BLaER1 (cell line): ENCODE data around the gene FLVCR1.
A peak's percentile ranks its signal among the peaks of the same experiment; 100 is the strongest.
"Not testable (repeated sequence)": the region's sequence is repeated elsewhere in the genome, so short reads cannot be mapped to it uniquely, and the experiment has no call there.

Experiments used
- H3K27ac ChIP-seq: shearing (Covaris generic); formaldehyde crosslinking; 2 replicates; pipeline ENCODE4 v1.8.1; 2022
- H3K27me3 ChIP-seq: shearing (Covaris generic); formaldehyde crosslinking; 2 replicates; pipeline ENCODE4 v1.8.1; 2022
- H3K36me3 ChIP-seq: shearing (Covaris generic); formaldehyde crosslinking; 2 replicates; pipeline ENCODE4 v1.8.1; 2022
- H3K4me1 ChIP-seq: shearing (Covaris generic); formaldehyde crosslinking; 2 replicates; pipeline ENCODE4 v1.8.1; 2022
- H3K4me2 ChIP-seq: shearing (Covaris generic); formaldehyde crosslinking; 2 replicates; pipeline ENCODE4 v1.8.1; 2022
- H3K4me3 ChIP-seq: shearing (Covaris generic); formaldehyde crosslinking; 2 replicates; pipeline ENCODE4 v1.8.1; 2022
- H3K9ac ChIP-seq: shearing (Covaris generic); formaldehyde crosslinking; 2 replicates; pipeline ENCODE4 v1.8.1; 2022
- H3K9me3 ChIP-seq: shearing (Covaris generic); formaldehyde crosslinking; 2 replicates; pipeline ENCODE4 v1.8.1; 2022
- H4K20me1 ChIP-seq: shearing (Covaris generic); formaldehyde crosslinking; 2 replicates; pipeline ENCODE4 v1.8.1; 2022
- Cebpa-rat ChIP-seq: shearing (Covaris generic); IDR thresholded peaks from 2 replicates; pipeline ENCODE4 v1.8.1; 2022

The FLVCR1 gene

DNA sequence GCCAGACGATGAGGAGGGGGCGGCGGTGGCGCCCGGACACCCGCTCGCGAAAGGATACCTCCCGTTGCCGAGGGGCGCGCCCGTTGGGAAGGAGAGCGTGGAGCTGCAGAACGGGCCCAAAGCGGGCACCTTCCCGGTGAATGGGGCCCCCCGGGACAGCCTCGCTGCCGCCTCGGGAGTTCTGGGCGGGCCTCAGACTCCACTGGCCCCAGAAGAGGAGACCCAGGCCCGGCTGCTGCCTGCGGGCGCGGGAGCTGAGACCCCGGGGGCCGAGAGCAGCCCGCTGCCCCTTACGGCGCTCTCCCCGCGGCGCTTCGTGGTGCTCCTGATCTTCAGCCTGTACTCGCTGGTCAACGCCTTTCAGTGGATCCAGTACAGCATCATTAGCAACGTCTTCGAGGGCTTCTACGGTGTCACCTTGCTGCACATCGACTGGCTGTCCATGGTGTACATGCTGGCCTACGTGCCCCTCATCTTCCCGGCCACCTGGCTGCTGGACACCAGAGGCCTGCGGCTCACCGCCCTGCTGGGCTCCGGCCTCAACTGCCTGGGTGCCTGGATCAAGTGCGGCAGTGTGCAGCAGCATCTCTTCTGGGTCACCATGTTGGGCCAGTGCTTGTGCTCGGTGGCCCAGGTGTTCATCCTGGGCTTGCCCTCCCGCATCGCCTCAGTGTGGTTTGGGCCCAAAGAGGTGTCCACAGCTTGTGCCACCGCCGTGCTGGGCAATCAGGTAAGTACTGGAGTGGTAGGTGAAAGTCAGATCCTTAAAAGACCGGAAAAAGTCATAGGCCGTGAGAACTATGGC, 588 bp downstream of the FLVCR1 start:
- peak overlapping the region; percentile 86 for H3K27ac ChIP-seq
- H3K36me3 ChIP-seq = peaks cover 22% of the 10 kb centered on the region
- TF ChIP-seq Cebpa-rat = no peak
- peaks cover 32% of the 10 kb centered on the region for H4K20me1 ChIP-seq
- H3K4me3 ChIP-seq = peak overlapping the region; percentile 90
- H3K4me1 ChIP-seq = peaks cover 40% of the 10 kb centered on the region
- H3K4me2 ChIP-seq = peak overlapping the region; percentile 96
- H3K9me3 ChIP-seq = peaks cover 12% of the 10 kb centered on the region; the same call in 1 of the 2 replicates
- H3K27me3 ChIP-seq = no peaks in the 10 kb centered on the region
- peak overlapping the region; percentile 91 for H3K9ac ChIP-seq

GRCh38 chr1:212860713-212861581, 2.9 kb downstream of the FLVCR1 start:
- H3K4me3 ChIP-seq = peak overlapping the region; percentile 90; the same call in 1 of the 2 replicates
- peak overlapping the region; percentile 96 for H3K4me2 ChIP-seq
- no peak overlapping the region for H3K9ac ChIP-seq
- H3K4me1 ChIP-seq = peaks cover 40% of the 10 kb centered on the region
- peaks cover 36% of the 10 kb centered on the region for H3K36me3 ChIP-seq
- H3K27me3 ChIP-seq = no peaks in the 10 kb centered on the region
- peaks cover 38% of the 10 kb centered on the region for H4K20me1 ChIP-seq
- TF ChIP-seq Cebpa-rat = no peak
- no peak overlapping the region for H3K27ac ChIP-seq
- peaks cover 12% of the 10 kb centered on the region; the same call in 1 of the 2 replicates for H3K9me3 ChIP-seq

DNA sequence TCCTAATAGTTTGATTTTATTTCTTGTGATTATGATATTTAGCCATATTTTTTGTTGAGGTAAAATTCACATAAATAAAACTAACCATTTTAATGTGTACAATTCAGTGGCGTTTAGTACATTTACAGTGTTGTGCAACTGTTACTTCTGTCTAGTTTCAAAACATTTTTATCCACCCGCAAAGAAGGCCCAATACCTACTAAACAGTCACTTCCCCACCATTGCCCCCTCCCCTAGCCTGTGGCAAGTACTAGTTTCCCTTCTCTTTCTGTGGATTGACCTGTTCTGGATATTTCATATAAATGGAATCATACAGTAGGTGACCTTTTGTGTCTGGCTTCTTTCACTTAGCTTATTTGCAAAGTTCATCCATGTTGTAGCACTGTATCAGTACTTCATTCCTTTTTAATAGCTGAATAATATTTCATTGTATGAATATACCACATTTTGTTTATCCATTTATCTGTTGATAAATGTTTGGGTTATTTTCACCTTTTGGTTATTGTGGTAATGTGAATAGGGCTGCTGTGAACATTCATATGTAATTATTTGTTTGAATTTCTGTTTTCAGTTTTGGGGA, 4.1 kb downstream of the FLVCR1 start:
- no peak overlapping the region for H3K4me3 ChIP-seq
- no peaks in the 10 kb centered on the region for H3K27me3 ChIP-seq
- no peak overlapping the region for H3K9ac ChIP-seq
- H3K36me3 ChIP-seq = peaks cover 36% of the 10 kb centered on the region
- no peak overlapping the region for H3K27ac ChIP-seq
- H4K20me1 ChIP-seq = peaks cover 38% of the 10 kb centered on the region
- TF ChIP-seq Cebpa-rat = no peak
- H3K4me2 ChIP-seq = 0 out of 2 replicates have a peak overlapping the region, but pooled peaks have one; percentile 96
- peaks cover 30% of the 10 kb centered on the region for H3K4me1 ChIP-seq
- peaks cover 12% of the 10 kb centered on the region; the same call in 1 of the 2 replicates for H3K9me3 ChIP-seq

GRCh38 chr1:212863345-212863744, 5.3 kb downstream of the FLVCR1 start:
- peaks cover 38% of the 10 kb centered on the region for H4K20me1 ChIP-seq
- not testable (repeated sequence) for H3K4me3 ChIP-seq, H3K4me2 ChIP-seq, H3K27me3 ChIP-seq, H3K9ac ChIP-seq, H3K27ac ChIP-seq
- H3K4me1 ChIP-seq = peaks cover 28% of the 10 kb centered on the region
- H3K9me3 ChIP-seq = peaks cover 12% of the 10 kb centered on the region; the same call in 1 of the 2 replicates
- peaks cover 41% of the 10 kb centered on the region for H3K36me3 ChIP-seq

- no peak overlapping the region for H3K4me3 ChIP-seq
Measured at GRCh38 chr1:212864201-212864600, 6.1 kb downstream of the FLVCR1 start.

DNA sequence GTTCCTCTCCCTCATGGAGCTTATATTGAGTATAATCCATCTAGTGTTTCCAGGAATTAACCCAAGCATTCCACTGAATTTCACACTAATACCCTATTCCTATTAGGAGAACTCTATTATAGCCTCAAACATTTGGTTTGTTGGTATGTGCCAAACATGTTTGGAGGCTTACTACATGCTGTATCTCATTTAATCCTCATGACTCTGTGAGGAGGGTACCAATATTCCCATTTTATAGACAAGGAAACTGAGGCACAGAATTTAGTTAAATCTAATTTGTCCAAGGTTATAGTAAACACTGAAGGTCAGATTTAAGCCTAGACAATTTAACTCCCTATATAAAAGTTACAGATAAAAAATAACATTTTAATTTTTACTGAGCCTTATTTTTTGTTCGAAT, 9.1 kb downstream of the FLVCR1 start:
- Histone ChIP-seq H3K36me3 (peaks cover 48% of the 10 kb centered on the region), H3K9me3 (no peaks in the 10 kb centered on the region), H3K27me3 (no peaks in the 10 kb centered on the region), H3K4me3 (no peak overlapping the region), H3K9ac (no peak overlapping the region), H3K4me2 (no peak overlapping the region), H3K4me1 (no peaks in the 10 kb centered on the region), H3K27ac (no peak overlapping the region), H4K20me1 (peaks cover 14% of the 10 kb centered on the region)
- no peak for TF ChIP-seq Cebpa-rat

More at GRCh38 chr1:212864201-212864600, 6.1 kb downstream of the FLVCR1 start:
- Histone ChIP-seq H3K4me2 (no peak overlapping the region), H3K27ac (no peak overlapping the region), H3K36me3 (peaks cover 45% of the 10 kb centered on the region), H3K9ac (no peak overlapping the region), H4K20me1 (peaks cover 33% of the 10 kb centered on the region), H3K27me3 (no peaks in the 10 kb centered on the region), H3K4me1 (peaks cover 22% of the 10 kb centered on the region), H3K9me3 (peaks cover 12% of the 10 kb centered on the region; the same call in 1 of the 2 replicates)
- no peak for TF ChIP-seq Cebpa-rat

GRCh38 chr1:212871976-212872375, 13.9 kb downstream of the FLVCR1 start:
- H3K9ac ChIP-seq = no peak overlapping the region
- TF ChIP-seq Cebpa-rat = no peak
- H3K9me3 ChIP-seq = no peaks in the 10 kb centered on the region
- peaks cover 72% of the 10 kb centered on the region for H3K36me3 ChIP-seq
- no peaks in the 10 kb centered on the region for H3K27me3 ChIP-seq
- H3K4me3 ChIP-seq = no peak overlapping the region
- H3K27ac ChIP-seq = no peak overlapping the region
- H4K20me1 ChIP-seq = no peaks in the 10 kb centered on the region; the same call in 1 of the 2 replicates
- H3K4me2 ChIP-seq = no peak overlapping the region
- H3K4me1 ChIP-seq = no peaks in the 10 kb centered on the region

GRCh38 chr1:212873518-212873917, 15.4 kb downstream of the FLVCR1 start:
- Histone ChIP-seq H3K36me3 (peaks cover 77% of the 10 kb centered on the region), H3K27me3 (no peaks in the 10 kb centered on the region), H4K20me1 (no peaks in the 10 kb centered on the region; the same call in 1 of the 2 replicates), H3K4me3 (no peak overlapping the region), H3K9me3 (no peaks in the 10 kb centered on the region), H3K4me1 (no peaks in the 10 kb centered on the region), H3K4me2 (no peak overlapping the region), H3K27ac (no peak overlapping the region), H3K9ac (no peak overlapping the region)
- TF ChIP-seq Cebpa-rat = no peak

GRCh38 chr1:212878418-212878817, 20.3 kb downstream of the FLVCR1 start:
- Histone ChIP-seq H3K4me3 (no peak overlapping the region), H3K4me2 (no peak overlapping the region), H3K9ac (no peak overlapping the region), H3K27me3 (no peaks in the 10 kb centered on the region), H3K27ac (no peak overlapping the region), H3K36me3 (peaks cover 74% of the 10 kb centered on the region), H3K4me1 (no peaks in the 10 kb centered on the region), H3K9me3 (no peaks in the 10 kb centered on the region), H4K20me1 (no peaks in the 10 kb centered on the region)
- TF ChIP-seq Cebpa-rat = no peak
